Nephron progenitor cell (in vitro differentiated cells): ENCODE measurements around the gene DCTD.

Source experiments
- DNase-seq: peaks from one replicate; pipeline ENCODE4 v3.0.0; 2021
- H3K27ac Mint-ChIP-seq: 2 replicates; pipeline ENCODE4 v1.8.0; 2021; ENCODE audit warnings: mild to moderate bottlenecking, moderate library complexity, mixed read lengths
- H3K27me3 Mint-ChIP-seq: 2 replicates; pipeline ENCODE4 v1.8.0; 2021; ENCODE audit warnings: mild to moderate bottlenecking, low read depth, mixed read lengths; ENCODE audit not compliant: poor library complexity
- H3K36me3 Mint-ChIP-seq: 2 replicates; pipeline ENCODE4 v1.8.0; 2021; ENCODE audit warnings: low read depth, mixed read lengths
- H3K4me1 Mint-ChIP-seq: 2 replicates; pipeline ENCODE4 v1.8.0; 2021; ENCODE audit warnings: mixed read lengths
- H3K4me3 Mint-ChIP-seq: 2 replicates; pipeline ENCODE4 v1.8.0; 2021; ENCODE audit warnings: mild to moderate bottlenecking, moderate library complexity, mixed read lengths
- H3K9me3 Mint-ChIP-seq: 2 replicates; pipeline ENCODE4 v1.8.0; 2021; ENCODE audit warnings: mild to moderate bottlenecking, moderate library complexity, mixed read lengths
- TF ChIP-seq, protein P1 (sequence below): fragments of 200-600 bp; sonication (generic); IDR thresholded peaks from 2 replicates; pipeline ENCODE4 v1.5.0; 2021; ENCODE audit warnings: antibody characterized with exemption

The DCTD gene

DNA sequence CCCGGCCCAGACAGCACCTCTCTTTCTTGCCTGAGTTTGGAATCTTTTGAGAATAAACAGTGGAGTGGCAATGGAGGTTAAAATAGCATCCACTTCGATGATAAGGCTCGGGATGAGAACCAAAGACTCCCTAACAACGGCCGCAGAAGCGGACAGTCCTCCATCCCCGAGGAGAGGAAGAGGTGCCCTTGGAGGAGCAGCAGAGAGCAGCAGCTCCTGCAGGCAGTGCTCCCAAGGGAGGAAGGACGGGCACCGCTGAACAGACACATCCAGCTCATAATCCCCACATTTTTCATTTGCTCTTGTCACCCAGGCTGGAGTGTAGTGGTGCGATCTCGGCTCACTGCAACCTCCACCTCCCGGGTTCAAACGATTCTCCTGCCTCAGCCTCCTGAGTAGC lies 61.3 kb downstream of the DCTD start:
- Mint-ChIP-seq H3K27ac (no peak overlapping the region), H3K4me3 (no peak overlapping the region), H3K27me3 (peaks cover 4% of the 10 kb centered on the region), H3K9me3 (peaks cover 44% of the 10 kb centered on the region), H3K4me1 (peaks cover 23% of the 10 kb centered on the region), H3K36me3 (peaks cover 23% of the 10 kb centered on the region)
- TF ChIP-seq, protein P1, sequence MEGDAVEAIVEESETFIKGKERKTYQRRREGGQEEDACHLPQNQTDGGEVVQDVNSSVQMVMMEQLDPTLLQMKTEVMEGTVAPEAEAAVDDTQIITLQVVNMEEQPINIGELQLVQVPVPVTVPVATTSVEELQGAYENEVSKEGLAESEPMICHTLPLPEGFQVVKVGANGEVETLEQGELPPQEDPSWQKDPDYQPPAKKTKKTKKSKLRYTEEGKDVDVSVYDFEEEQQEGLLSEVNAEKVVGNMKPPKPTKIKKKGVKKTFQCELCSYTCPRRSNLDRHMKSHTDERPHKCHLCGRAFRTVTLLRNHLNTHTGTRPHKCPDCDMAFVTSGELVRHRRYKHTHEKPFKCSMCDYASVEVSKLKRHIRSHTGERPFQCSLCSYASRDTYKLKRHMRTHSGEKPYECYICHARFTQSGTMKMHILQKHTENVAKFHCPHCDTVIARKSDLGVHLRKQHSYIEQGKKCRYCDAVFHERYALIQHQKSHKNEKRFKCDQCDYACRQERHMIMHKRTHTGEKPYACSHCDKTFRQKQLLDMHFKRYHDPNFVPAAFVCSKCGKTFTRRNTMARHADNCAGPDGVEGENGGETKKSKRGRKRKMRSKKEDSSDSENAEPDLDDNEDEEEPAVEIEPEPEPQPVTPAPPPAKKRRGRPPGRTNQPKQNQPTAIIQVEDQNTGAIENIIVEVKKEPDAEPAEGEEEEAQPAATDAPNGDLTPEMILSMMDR, result no peak
- DNase-seq, result no peak

DNA sequence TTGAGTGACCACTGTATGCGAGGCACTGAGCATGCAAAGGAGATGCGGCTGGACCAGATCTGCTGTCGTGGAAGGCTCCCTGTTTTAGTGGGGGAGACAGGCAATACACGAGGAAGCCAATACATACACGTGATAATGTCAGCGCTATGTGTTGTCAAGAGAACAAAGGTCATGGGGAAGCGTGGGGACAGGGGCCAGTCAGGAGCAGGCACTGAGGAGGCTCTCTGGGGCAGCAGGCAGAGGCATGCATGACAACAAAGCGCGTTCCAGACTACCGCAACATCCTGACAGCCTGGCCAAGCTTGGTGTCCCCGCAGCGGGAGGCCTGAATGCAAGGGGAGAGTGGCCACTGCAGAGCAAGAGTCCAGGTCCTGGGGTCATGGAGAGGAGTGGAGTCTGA lies 61.9 kb downstream of the DCTD start:
- no peak for DNase-seq
- Mint-ChIP-seq H3K9me3 (peaks cover 42% of the 10 kb centered on the region), H3K4me1 (peaks cover 21% of the 10 kb centered on the region), H3K27me3 (peaks cover 4% of the 10 kb centered on the region), H3K36me3 (peaks cover 21% of the 10 kb centered on the region), H3K4me3 (no peak overlapping the region), H3K27ac (peak overlapping the region; percentile 62)
- TF ChIP-seq, protein P1, result no peak

DNA sequence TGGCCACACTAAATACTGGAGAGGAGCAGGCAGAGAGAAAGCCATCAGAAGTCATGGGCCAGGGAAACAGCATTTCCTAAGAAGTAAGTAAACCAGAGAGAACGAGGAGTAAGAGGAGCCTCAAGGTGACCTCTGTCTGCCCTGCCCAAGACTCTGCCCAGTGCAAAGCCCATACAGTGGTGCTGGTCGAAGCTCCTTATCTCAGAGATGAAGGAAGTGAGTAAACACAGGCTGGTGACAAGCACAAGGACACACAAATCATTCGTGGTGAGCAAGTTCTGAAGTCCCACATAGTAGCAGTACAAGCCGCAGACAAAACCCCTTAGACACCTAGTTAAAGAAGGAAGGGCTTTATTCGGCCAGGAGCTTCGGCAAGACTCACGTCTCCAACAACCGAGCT lies 62.7 kb downstream of the DCTD start:
- Mint-ChIP-seq H3K9me3 (peaks cover 38% of the 10 kb centered on the region), H3K27me3 (peaks cover 5% of the 10 kb centered on the region), H3K36me3 (peaks cover 15% of the 10 kb centered on the region), H3K27ac (no peak overlapping the region), H3K4me3 (no peak overlapping the region), H3K4me1 (peaks cover 21% of the 10 kb centered on the region)
- TF ChIP-seq, protein P1, result no peak
- no peak for DNase-seq

DNA sequence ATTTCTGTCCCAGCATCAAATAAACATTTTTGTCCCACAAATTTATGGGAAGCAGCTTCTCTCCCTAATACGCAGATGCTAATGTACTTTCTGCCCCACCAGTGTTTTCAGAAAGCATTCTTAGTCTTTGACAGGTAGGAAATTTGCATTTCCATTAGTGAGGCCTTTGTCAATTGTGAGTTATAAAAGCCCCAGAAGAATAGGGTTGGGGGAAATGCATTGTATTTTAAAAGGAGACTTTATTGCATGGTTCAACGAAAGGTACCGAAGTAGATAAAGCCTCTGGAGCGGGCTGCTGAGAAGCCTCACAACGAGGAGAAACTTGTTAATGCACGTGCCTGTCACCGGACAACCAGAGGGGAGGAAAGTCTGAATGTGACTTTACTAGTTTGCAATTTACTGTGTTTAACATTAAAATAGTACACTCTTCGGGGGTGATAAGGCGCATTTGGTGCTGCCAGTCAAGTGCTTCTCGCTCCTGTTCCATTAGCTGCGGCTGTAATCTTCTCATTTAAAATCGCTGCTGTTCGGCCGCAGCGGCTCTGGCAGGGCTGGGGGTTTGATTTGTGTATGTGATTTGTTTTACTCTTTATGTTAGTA lies 63.4 kb downstream of the DCTD start:
- peaks cover 15% of the 10 kb centered on the region for H3K36me3 Mint-ChIP-seq
- H3K4me1 Mint-ChIP-seq, result peaks cover 21% of the 10 kb centered on the region
- no peak for DNase-seq
- H3K27ac Mint-ChIP-seq, result no peak overlapping the region
- TF ChIP-seq, protein P1, result no peak
- H3K9me3 Mint-ChIP-seq, result peaks cover 38% of the 10 kb centered on the region
- peaks cover 6% of the 10 kb centered on the region for H3K27me3 Mint-ChIP-seq
- no peak overlapping the region for H3K4me3 Mint-ChIP-seq

DNA sequence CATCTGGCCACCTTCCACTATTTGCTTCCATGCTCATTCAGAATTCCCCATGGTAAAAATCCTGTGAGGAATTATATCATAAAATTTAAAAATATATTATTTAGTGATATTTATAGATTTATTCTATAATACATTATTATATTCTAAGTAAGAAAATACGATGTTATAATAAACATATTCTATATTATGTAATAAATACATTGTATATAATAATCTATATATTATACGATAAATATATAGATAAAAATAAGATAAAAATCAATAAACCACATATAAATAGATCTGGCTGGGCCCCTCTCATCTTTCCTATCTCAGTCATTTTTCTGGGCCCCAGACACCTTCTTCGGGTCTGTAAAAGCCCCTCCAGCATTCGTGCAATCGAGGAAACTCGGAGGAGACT lies 68.5 kb downstream of the DCTD start:
- Mint-ChIP-seq H3K36me3 (peaks cover under 1% of the 10 kb centered on the region), H3K9me3 (peaks cover 18% of the 10 kb centered on the region), H3K27me3 (peaks cover 5% of the 10 kb centered on the region), H3K4me1 (peaks cover 39% of the 10 kb centered on the region), H3K4me3 (no peak overlapping the region), H3K27ac (no peak overlapping the region)
- TF ChIP-seq, protein P1, result no peak
- DNase-seq, result no peak
